T-cell (primary cell): ENCODE measurements around the gene TPSG1. TPM values are rescaled to one million over a fixed set of nuclear protein-coding genes. Genes with fewer than 3 reads are reported as not detected.
"Not testable (repeated sequence)": the region's sequence is repeated elsewhere in the genome, so short reads cannot be mapped to it uniquely, and the experiment has no call there.

Experiments
- ATAC-seq, 4 experiments: fragments of 200-7000 bp in 3 of 4; fragments of 150-1000 bp in 1 of 4; cut with Tn5 transposase; replicated peaks in 1 of 4; 1 replicate in 3 of 4; 2 replicates in 1 of 4; pipeline ENCODE4 v1.10.0; 2021; ENCODE audit warnings: moderate library complexity in 3 of 4, mild to moderate bottlenecking in 2 of 4, moderate number of reproducible peaks in 1 of 4
- CTCF ChIA-PET, 2 donors: fragments of 300-600 bp; sonication (Branson Sonifier 250); formaldehyde crosslinking; loops; one replicate each; lab custom pipeline; 2022; ENCODE audit warnings: antibody characterized with exemption in 2 of 2; lab: Charles Lee
- POLR2A ChIA-PET, 2 donors: fragments of 300-600 bp; sonication (Branson Sonifier 250); formaldehyde crosslinking; loops; one replicate each; lab custom pipeline; 2022; ENCODE audit warnings: antibody characterized with exemption in 2 of 2; lab: Charles Lee
- DNase-seq, 35 experiments: peaks; one replicate each; pipeline versions ENCODE4 v3.0.0 to v3.0.0-alpha.2; 2013 to 2023
- H3K27ac ChIP-seq: one replicate; pipeline ENCODE4 v1.5.1; 2013; ENCODE audit warnings: low read length
- H3K27me3 ChIP-seq, 2 experiments: replicated peaks in 1 of 2; 1 replicate in 1 of 2; 2 replicates in 1 of 2; pipeline versions ENCODE4 v1.6.1 to v1.7.0; 2013; ENCODE audit warnings: low read length in 1 of 2, mixed read lengths in 1 of 2; ENCODE audit not compliant: control insufficient read depth in 2 of 2, insufficient read depth in 2 of 2; ENCODE audit errors: extremely low read depth in 1 of 2
- H3K36me3 ChIP-seq, 2 donors: 1 replicate in 1 of 2; 2 replicates in 1 of 2; pipeline versions ENCODE4 v1.6.1 to v1.7.0; 2013; ENCODE audit warnings: low read length in 1 of 2; ENCODE audit not compliant: control insufficient read depth in 2 of 2, insufficient read depth in 1 of 2; ENCODE audit errors: extremely low read depth in 1 of 2
- H3K4me1 ChIP-seq, 2 experiments: 1 replicate in 1 of 2; 2 replicates in 1 of 2; pipeline versions ENCODE4 v1.6.1 to v1.7.0; 2013; ENCODE audit warnings: low read length in 2 of 2, mixed read lengths in 1 of 2; ENCODE audit not compliant: insufficient read depth in 2 of 2, control insufficient read depth in 1 of 2; ENCODE audit errors: extremely low read depth in 1 of 2
- H3K4me3 ChIP-seq, 2 donors: 1 replicate in 1 of 2; 2 replicates in 1 of 2; pipeline versions ENCODE4 v1.5.1 to v1.7.0; 2013; ENCODE audit warnings: mild to moderate bottlenecking in 2 of 2, low read length in 1 of 2, moderate library complexity in 1 of 2; ENCODE audit not compliant: control insufficient read depth in 1 of 2; ENCODE audit errors: extremely low read depth in 1 of 2
- H3K9me3 ChIP-seq: 2 replicates; pipeline ENCODE4 v1.7.0; 2013
- H3K27ac Mint-ChIP-seq, 2 donors: one replicate each; pipeline ENCODE4 v1.8.0; 2020 to 2021; ENCODE audit warnings: mild to moderate bottlenecking in 2 of 2, mixed read lengths in 2 of 2
- H3K27me3 Mint-ChIP-seq, 2 donors: one replicate each; pipeline ENCODE4 v1.8.0; 2021 to 2022; ENCODE audit warnings: mixed read lengths in 2 of 2
- H3K36me3 Mint-ChIP-seq: one replicate; pipeline ENCODE4 v1.8.0; 2021; ENCODE audit warnings: mixed read lengths
- H3K4me1 Mint-ChIP-seq, 3 donors: one replicate each; pipeline ENCODE4 v1.8.0; 2020 to 2022; ENCODE audit warnings: mixed read lengths in 3 of 3, mild to moderate bottlenecking in 1 of 3
- H3K4me3 Mint-ChIP-seq, 3 donors: one replicate each; pipeline ENCODE4 v1.8.0; 2020 to 2022; ENCODE audit warnings: mild to moderate bottlenecking in 3 of 3, mixed read lengths in 3 of 3, moderate library complexity in 3 of 3
- H3K9me3 Mint-ChIP-seq, 3 donors: one replicate each; pipeline ENCODE4 v1.8.0; 2020 to 2022; ENCODE audit warnings: mixed read lengths in 3 of 3
- WGBS: methylation state at CpG from one replicate; pipeline ENCODE4 v1.1.5; 2013; ENCODE audit warnings: missing lambda C conversion rate; ENCODE audit not compliant: insufficient coverage; 5-methylcytosine and 5-hydroxymethylcytosine counted together
- total RNA-seq, 35 experiments: library from RNA in 6 of 35; stranded (reverse) in 6 of 35; fragments of 120-200 nt in 1 of 35; gene quantifications; one replicate each; pipeline versions ENCODE4 v1.2.1 to v1.2.4 and lab custom pipeline; 2013 to 2026

TPSG1 gene
- total RNA-seq, 5 donors from 2014 or later (not counting 1 experiment from before 2014, with no cell fraction given) = not detected

- no peak overlapping the region for H3K27ac ChIP-seq
- ChIA-PET POLR2A (no interaction called here), CTCF (interaction anchor here in 1 of 2 donors (0.6 kb wide), 1 partner anchor 87 kb away, joined by 4 read pairs; no protein-coding TSS in a partner anchor)
- H3K9me3 ChIP-seq = no peaks in the 10 kb centered on the region
- no peak for ATAC-seq
- H3K36me3 ChIP-seq = no peaks in the 10 kb centered on the region
- WGBS = 73% methylated on average over 27 of the region's 29 CpGs
- peaks cover 0 to 7% of the 10 kb centered on the region in 2 experiments for H3K4me1 ChIP-seq
- Mint-ChIP-seq H3K36me3 (no peaks in the 10 kb centered on the region), H3K27ac (no peak overlapping the region), H3K4me1 (no peaks in the 10 kb centered on the region), H3K4me3 (no peak overlapping the region), H3K9me3 (no peaks in the 10 kb centered on the region), H3K27me3 (peaks cover 3 to 8% of the 10 kb centered on the region in 2 donors)
- peaks cover 0 to 62% of the 10 kb centered on the region in 2 experiments for H3K27me3 ChIP-seq
- no peak overlapping the region for H3K4me3 ChIP-seq
- no peak for DNase-seq
These were observed 31.1 kb downstream of the TPSG1 start for GRCh38 chr16:1193825-1194581.

DNA sequence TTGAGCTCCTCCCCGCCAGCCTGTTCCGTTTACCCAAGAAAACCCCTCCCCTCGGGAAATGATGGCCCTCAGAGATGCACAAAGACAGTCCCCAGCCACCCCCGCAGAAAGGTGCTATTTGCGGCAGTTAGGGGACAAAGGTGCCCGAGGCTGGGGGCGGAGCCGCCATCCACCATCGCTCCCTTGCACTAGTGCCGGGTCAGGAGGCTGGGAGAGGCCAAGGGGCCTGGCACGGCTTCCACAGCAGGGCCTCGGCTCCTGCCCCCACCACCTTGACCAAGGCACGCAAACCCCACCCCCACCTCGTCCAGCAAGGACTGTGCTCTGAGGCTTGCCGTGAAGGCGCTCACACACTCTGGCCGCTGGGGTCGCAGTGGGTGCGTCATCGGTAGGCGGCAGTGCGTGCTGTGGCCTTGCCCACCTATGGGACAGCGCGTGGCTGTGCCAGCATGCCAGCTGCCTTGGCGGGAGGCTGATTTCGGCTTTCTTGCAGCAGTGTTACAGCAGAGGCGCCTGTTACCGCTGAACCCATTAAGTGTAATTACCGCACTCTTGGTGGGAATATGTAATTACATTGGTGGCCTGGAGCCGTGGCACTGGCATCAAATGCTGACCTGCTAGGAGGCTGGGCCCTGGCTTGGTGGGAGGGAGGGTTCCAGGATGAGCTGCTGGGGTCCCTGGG, 31.8 kb downstream of the TPSG1 start:
- ATAC-seq (no peak), DNase-seq (no peak)
- Mint-ChIP-seq H3K4me1 (no peaks in the 10 kb centered on the region), H3K36me3 (no peaks in the 10 kb centered on the region), H3K27ac (no peak overlapping the region), H3K27me3 (peaks cover 3 to 8% of the 10 kb centered on the region in 2 donors), H3K9me3 (no peaks in the 10 kb centered on the region), H3K4me3 (no peak overlapping the region)
- H3K36me3 ChIP-seq = no peaks in the 10 kb centered on the region
- peaks cover 0 to 68% of the 10 kb centered on the region in 2 experiments for H3K27me3 ChIP-seq
- POLR2A ChIA-PET = no interaction called here
- no peak overlapping the region for H3K27ac ChIP-seq
- no peak overlapping the region for H3K4me3 ChIP-seq
- CTCF ChIA-PET = interaction anchor here in 1 of 2 donors (0.6 kb wide), 1 partner anchor 86 kb away, joined by 4 read pairs; no protein-coding TSS in a partner anchor
- no peaks in the 10 kb centered on the region for H3K9me3 ChIP-seq
- peaks cover 0 to 9% of the 10 kb centered on the region in 2 experiments for H3K4me1 ChIP-seq
- WGBS = 73% methylated on average over 26 of the region's 30 CpGs

DNA sequence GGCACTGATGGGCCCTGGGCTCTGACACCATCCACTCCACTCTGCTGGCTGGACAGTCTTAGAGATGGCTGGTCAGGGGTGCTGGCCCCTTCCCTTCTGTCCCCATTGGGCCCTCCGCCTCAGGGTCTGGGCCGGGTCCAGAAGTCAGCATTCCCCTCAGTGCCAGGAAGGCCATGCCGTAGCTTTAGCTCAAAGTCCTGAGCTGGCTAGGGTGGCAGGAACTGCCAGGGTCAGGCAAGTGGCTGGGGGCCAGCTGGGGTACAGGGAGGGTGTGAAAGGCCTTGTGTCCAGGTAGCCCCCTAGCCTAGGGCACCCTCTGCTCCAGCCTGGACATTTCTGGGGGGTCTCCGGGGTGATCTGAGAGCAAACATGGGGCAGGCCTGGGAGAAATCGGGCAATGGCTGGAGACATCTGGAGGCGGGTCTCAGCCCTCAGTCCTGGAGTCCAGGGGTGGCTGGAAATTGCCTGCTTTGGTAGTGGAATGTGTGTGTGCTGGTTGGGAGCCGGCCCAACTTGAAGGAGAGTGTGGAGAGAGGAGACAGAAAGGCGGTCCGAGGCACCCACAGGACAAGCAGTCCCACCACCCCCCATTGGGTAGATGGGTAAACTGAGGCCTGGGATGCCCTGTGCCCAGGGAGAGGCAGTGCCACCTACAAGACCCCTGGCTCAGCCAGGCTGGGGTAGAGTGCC, 32.5 kb downstream of the TPSG1 start:
- ChIA-PET POLR2A (no interaction called here), CTCF (no interaction called here)
- H3K4me1 Mint-ChIP-seq = no peaks in the 10 kb centered on the region
- 82% methylated on average over 5 of the region's 9 CpGs for WGBS
- no peak overlapping the region for H3K27ac Mint-ChIP-seq
- Histone ChIP-seq H3K4me3 (no peak overlapping the region), H3K4me1 (peaks cover 0 to 9% of the 10 kb centered on the region in 2 experiments), H3K9me3 (no peaks in the 10 kb centered on the region), H3K27me3 (peaks cover 0 to 71% of the 10 kb centered on the region in 2 experiments), H3K36me3 (no peaks in the 10 kb centered on the region), H3K27ac (no peak overlapping the region)
- peaks cover 3 to 11% of the 10 kb centered on the region in 2 donors for H3K27me3 Mint-ChIP-seq
- ATAC-seq (no peak), DNase-seq (no peak)
- no peaks in the 10 kb centered on the region for H3K36me3 Mint-ChIP-seq
- H3K4me3 Mint-ChIP-seq = no peak overlapping the region
- H3K9me3 Mint-ChIP-seq = no peaks in the 10 kb centered on the region

DNA sequence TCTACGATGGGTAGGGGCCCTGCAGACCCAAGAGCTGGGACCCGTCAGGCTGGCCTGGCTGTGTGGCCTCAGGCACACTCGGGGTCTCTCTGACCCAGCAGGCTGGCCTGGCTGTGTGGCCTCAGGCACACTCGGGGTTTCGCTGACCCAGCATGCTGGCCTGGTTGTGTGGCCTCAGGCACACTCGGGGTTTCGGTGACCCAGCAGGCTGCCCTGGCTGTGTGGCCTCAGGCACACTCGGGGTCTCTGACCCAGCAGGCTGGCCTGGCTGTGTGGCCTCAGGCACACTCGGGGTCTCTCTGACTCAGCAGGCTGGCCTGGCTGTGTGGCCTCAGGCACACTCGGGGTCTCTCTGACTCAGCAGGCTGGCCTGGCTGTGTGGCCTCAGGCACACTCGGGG, 34.3 kb downstream of the TPSG1 start:
- H3K4me3 Mint-ChIP-seq, DNase-seq, H3K27ac ChIP-seq, CTCF ChIA-PET, POLR2A ChIA-PET, H3K9me3 Mint-ChIP-seq, H3K27ac Mint-ChIP-seq, H3K36me3 Mint-ChIP-seq, H3K4me1 Mint-ChIP-seq, H3K4me3 ChIP-seq, H3K36me3 ChIP-seq, H3K9me3 ChIP-seq, H3K4me1 ChIP-seq, ATAC-seq: not testable (repeated sequence)
- H3K27me3 Mint-ChIP-seq = peaks cover 3 to 11% of the 10 kb centered on the region in 2 donors
- H3K27me3 ChIP-seq = peaks cover 0 to 60% of the 10 kb centered on the region in 2 experiments
- 87% methylated on average over 10 of the region's 11 CpGs for WGBS

DNA sequence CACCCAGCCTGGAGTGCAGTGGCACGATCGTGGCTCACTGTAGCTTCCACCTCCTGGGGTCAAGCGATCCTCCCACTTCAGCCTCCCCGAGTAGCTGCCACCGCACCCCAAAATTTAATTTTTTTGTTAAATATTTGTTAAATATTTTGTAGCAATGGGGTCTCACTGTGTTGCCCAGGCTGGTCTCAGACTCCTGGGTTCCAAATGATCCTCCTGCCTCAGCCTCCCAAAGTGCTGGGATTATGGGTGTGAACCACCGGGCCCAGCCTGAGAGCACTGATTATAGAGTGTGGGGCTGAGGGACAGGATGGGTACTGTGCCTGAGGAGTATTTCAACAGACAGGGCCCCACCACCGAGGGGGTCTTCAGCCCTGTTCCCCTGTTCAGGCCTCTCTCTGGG, 35.6 kb downstream of the TPSG1 start:
- Histone ChIP-seq H3K27ac (no peak overlapping the region), H3K36me3 (no peaks in the 10 kb centered on the region), H3K9me3 (no peaks in the 10 kb centered on the region), H3K4me1 (peaks cover 0 to 4% of the 10 kb centered on the region in 2 experiments), H3K4me3 (no peak overlapping the region), H3K27me3 (peaks cover 0 to 54% of the 10 kb centered on the region in 2 experiments)
- ATAC-seq (no peak), DNase-seq (no peak)
- Mint-ChIP-seq H3K27ac (no peak overlapping the region), H3K4me1 (no peaks in the 10 kb centered on the region), H3K36me3 (no peaks in the 10 kb centered on the region), H3K27me3 (peaks cover 3 to 11% of the 10 kb centered on the region in 2 donors), H3K4me3 (no peak overlapping the region), H3K9me3 (no peaks in the 10 kb centered on the region)
- 83% methylated on average over 2 of the region's 7 CpGs for WGBS
- CTCF ChIA-PET = no interaction called here
- POLR2A ChIA-PET = interaction anchor here in 1 of 2 donors (0.7 kb wide), 1 partner anchor 1841 kb away, joined by 3 read pairs; no protein-coding TSS in a partner anchor
